H1 (cell line): ENCODE measurements around the gene DDHD1. TPM values are rescaled to one million over a fixed set of nuclear protein-coding genes. Genes with fewer than 3 reads are reported as not detected.

Source experiments
- CHD1 ChIP-seq: IDR thresholded peaks from 2 replicates; pipeline ENCODE4 v1.6.1; 2012; ENCODE audit warnings: low read depth, low read length, improper control_type of control experiment
- EP300 ChIP-seq, 2 experiments: IDR thresholded peaks; 1 replicate in 1 of 2; 2 replicates in 1 of 2; pipeline ENCODE4 v1.6.1; 2011 to 2012; ENCODE audit warnings: low read depth in 2 of 2, low read length in 2 of 2, mild to moderate bottlenecking in 2 of 2, borderline replicate concordance in 1 of 2, inconsistent platforms in 1 of 2, moderate library complexity in 1 of 2
- JUND ChIP-seq: IDR thresholded peaks from 2 replicates; pipeline ENCODE4 v1.6.1; 2011; ENCODE audit warnings: mild to moderate bottlenecking, improper control_type of control experiment, low read length
- PHF8 ChIP-seq: fragments of 200-600 bp; sonication (generic); conservative IDR thresholded peaks from 2 replicates; pipeline ENCODE4 v1.7.1; 2012; ENCODE audit warnings: low read depth, mild to moderate bottlenecking, inconsistent platforms, low read length, moderate library complexity
- SIX5 ChIP-seq: IDR thresholded peaks from 2 replicates; pipeline ENCODE4 v1.6.1; 2011; ENCODE audit warnings: mild to moderate bottlenecking, low read depth, low read length
- TCF12 ChIP-seq: IDR thresholded peaks from 2 replicates; pipeline ENCODE4 v1.6.1; 2011; ENCODE audit warnings: low read depth, mild to moderate bottlenecking, low read length
- polyA plus RNA-seq, 7 experiments: library from polyadenylated mRNA; depleted of rRNA in 3 of 7; stranded (reverse) in 5 of 7; unstranded in 2 of 7; fragments of >200 nt in 5 of 7; fragments of 200-250 nt in 2 of 7; gene quantifications; 1 replicate in 5 of 7; 2 replicates in 1 of 7; 4 replicates in 1 of 7; pipeline versions ENCODE4 v1.2.1 to v1.2.3, GENCODE V29; 2011 to 2013; ENCODE audit warnings: missing spikeins in 2 of 7, mixed read lengths in 2 of 7
- total RNA-seq: library from RNA; stranded (reverse); fragmentation: NEBNext Ultra II Directional; extraction: Animal tissue kit (Norgen Biotek cat#: 25700); gene quantifications from 2 replicates; pipeline ENCODE4 v1.2.1, GENCODE V29; 2021

The DDHD1 gene
- total and polyA plus RNA-seq, 2 of the 8 experiments (the other 6 are each of a cell fraction or from before 2014, with no cell fraction given) = 3.6 to 16.0 TPM

- TF ChIP-seq SIX5 (no peak), JUND (no peak), PHF8 (no peak), CHD1 (no peak), TCF12 (no peak), EP300 (IDR thresholded peaks at IDR 0.05; ENCODE audit: borderline replicate concordance in 1 of 2, low read depth in 2 of 2, low read length in 2 of 2) (no peak)
- TF ChIP-seq, all 59 proteins: peak for 0
Measured at GRCh38 chr14:53190938-53191337, 37.8 kb upstream of the DDHD1 start (continued).
